HEK293 (cell line): ENCODE data around the gene FANCC.

Experiments used
- TCF7L2 ChIP-seq: IDR thresholded peaks from 2 replicates; pipeline ENCODE4 v1.6.1; 2011; ENCODE audit warnings: low read depth, mild to moderate bottlenecking, inconsistent platforms, low read length, moderate library complexity, borderline replicate concordance
- ZNF558 ChIP-seq: fragments of 450-650 bp; formaldehyde crosslinking; IDR thresholded peaks from 2 replicates; pipeline ENCODE4 v1.5.1; 2016; ENCODE audit warnings: missing biosample characterization, missing genetic modification characterization
- ZNF585B ChIP-seq: fragments of 450-650 bp; formaldehyde crosslinking; IDR thresholded peaks from 2 replicates; pipeline ENCODE4 v1.5.1; 2016; ENCODE audit warnings: missing biosample characterization, missing genetic modification characterization
- ZNF791 ChIP-seq: fragments of 450-650 bp; formaldehyde crosslinking; IDR thresholded peaks from 2 replicates; pipeline ENCODE4 v1.5.1; 2016; ENCODE audit warnings: missing biosample characterization, missing genetic modification characterization
- TF ChIP-seq, protein P1 (sequence below): fragments of 450-650 bp; formaldehyde crosslinking; IDR thresholded peaks from 2 replicates; pipeline ENCODE4 v1.5.1; 2016; ENCODE audit warnings: missing biosample characterization, missing genetic modification characterization
- TF ChIP-seq, protein P2 (sequence below): fragments of 450-650 bp; formaldehyde crosslinking; IDR thresholded peaks from 2 replicates; pipeline ENCODE4 v1.5.1; 2016; ENCODE audit warnings: missing biosample characterization, missing genetic modification characterization

DNA sequence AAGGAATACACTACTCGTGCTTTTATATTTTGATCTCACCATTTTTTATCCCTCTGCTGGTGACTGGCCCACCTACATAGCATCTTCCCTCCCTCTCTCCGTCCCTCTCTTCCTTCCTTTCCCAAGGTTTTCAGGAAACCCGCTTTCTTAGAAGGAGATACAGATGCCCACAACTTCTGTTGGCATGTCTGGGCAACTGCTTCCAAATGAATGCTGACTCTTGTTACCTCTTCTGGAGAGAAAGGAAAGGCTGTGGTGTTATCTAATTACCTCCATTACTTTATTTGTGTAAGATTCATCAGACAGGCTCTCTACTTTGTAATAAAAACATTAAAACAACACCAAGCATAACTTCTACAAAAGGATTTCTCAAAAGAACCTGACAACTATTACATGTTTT lies 20.2 kb downstream of the FANCC start:
- TF ChIP-seq, protein P1, sequence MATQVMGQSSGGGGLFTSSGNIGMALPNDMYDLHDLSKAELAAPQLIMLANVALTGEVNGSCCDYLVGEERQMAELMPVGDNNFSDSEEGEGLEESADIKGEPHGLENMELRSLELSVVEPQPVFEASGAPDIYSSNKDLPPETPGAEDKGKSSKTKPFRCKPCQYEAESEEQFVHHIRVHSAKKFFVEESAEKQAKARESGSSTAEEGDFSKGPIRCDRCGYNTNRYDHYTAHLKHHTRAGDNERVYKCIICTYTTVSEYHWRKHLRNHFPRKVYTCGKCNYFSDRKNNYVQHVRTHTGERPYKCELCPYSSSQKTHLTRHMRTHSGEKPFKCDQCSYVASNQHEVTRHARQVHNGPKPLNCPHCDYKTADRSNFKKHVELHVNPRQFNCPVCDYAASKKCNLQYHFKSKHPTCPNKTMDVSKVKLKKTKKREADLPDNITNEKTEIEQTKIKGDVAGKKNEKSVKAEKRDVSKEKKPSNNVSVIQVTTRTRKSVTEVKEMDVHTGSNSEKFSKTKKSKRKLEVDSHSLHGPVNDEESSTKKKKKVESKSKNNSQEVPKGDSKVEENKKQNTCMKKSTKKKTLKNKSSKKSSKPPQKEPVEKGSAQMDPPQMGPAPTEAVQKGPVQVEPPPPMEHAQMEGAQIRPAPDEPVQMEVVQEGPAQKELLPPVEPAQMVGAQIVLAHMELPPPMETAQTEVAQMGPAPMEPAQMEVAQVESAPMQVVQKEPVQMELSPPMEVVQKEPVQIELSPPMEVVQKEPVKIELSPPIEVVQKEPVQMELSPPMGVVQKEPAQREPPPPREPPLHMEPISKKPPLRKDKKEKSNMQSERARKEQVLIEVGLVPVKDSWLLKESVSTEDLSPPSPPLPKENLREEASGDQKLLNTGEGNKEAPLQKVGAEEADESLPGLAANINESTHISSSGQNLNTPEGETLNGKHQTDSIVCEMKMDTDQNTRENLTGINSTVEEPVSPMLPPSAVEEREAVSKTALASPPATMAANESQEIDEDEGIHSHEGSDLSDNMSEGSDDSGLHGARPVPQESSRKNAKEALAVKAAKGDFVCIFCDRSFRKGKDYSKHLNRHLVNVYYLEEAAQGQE = no peak
- TF ChIP-seq ZNF791 (tag by site-specific recombination) (no peak), ZNF558 (no peak), ZNF585B (tag by site-specific recombination) (no peak), TCF7L2 (no peak)
- TF ChIP-seq, protein P2, sequence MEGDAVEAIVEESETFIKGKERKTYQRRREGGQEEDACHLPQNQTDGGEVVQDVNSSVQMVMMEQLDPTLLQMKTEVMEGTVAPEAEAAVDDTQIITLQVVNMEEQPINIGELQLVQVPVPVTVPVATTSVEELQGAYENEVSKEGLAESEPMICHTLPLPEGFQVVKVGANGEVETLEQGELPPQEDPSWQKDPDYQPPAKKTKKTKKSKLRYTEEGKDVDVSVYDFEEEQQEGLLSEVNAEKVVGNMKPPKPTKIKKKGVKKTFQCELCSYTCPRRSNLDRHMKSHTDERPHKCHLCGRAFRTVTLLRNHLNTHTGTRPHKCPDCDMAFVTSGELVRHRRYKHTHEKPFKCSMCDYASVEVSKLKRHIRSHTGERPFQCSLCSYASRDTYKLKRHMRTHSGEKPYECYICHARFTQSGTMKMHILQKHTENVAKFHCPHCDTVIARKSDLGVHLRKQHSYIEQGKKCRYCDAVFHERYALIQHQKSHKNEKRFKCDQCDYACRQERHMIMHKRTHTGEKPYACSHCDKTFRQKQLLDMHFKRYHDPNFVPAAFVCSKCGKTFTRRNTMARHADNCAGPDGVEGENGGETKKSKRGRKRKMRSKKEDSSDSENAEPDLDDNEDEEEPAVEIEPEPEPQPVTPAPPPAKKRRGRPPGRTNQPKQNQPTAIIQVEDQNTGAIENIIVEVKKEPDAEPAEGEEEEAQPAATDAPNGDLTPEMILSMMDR (tag by site-specific recombination) = no peak
